ENCODE measurements around the gene DOCK2. TPM values are rescaled to one million over a fixed set of nuclear protein-coding genes. Genes with fewer than 3 reads are reported as not detected.

DOCK2 gene
- total and polyA plus RNA-seq, 2 of the 8 experiments (the other 6 are each of a cell fraction or from before 2014, with no cell fraction given): 3.9 to 5.7 TPM

DNA sequence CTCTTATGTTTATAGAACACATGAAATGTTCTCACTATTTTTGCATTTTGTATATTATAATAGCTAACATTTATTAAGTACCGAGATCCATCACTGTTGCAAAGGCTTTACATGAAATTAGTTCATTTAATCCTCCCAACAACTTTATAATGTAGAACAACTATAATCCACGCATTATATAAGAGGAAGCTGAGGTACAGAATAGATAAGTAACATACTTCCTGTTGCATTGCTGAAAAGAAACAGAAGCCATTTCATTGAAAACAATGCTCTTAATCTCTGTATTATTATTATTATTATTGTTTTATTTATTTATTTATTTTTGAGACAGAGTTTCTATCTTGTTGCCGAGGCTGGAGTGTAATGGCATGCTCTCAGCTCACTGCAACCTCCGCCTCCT, 351.1 kb downstream of the DOCK2 start:
- POLR2A ChIA-PET (ENCODE audit: partially characterized antibody): interaction anchor here (0.7 kb wide), 1 partner anchor 16 kb away, joined by 3 read pairs; no protein-coding TSS in a partner anchor
- WGBS, 2 experiments (ENCODE audit: extremely low coverage in 1 of 2, insufficient coverage in 1 of 2, insufficient read length in 1 of 2, insufficient replicate concordance in 2 of 2, low coverage in 1 of 2, low lambda C conversion rate in 2 of 2, missing lambda C conversion rate in 1 of 2): 92% methylated on average over 4 of the region's 4 CpGs; no CpG with 5 or more reads in 1 of the 2 experiments
- H2BK15ac ChIP-seq (ENCODE audit: low read length): no peak overlapping the region
- H4K91ac ChIP-seq (replicated peaks; ENCODE audit: insufficient read length, low read length): no peak overlapping the region
- no peaks in the 10 kb centered on the region for H3K23me2 ChIP-seq (ENCODE audit: low read depth, low read length)
- no peak overlapping the region for H3K4ac ChIP-seq (replicated peaks; ENCODE audit: insufficient read length, low read depth, low read length)
- H3K36me3 ChIP-seq (ENCODE audit: control insufficient read depth in 2 of 4, insufficient read depth in 4 of 4, low read length in 3 of 4): no peaks in the 10 kb centered on the region
- no peak overlapping the region for H3K27ac ChIP-seq (ENCODE audit: low read depth, low read length)
- CTCF ChIA-PET (ENCODE audit: partially characterized antibody): interaction anchor here (1.5 to 3.1 kb wide), 3 partner anchors 8 to 287 kb away, joined by 3 to 15 read pairs (median 6); partner anchors contain the start of gene INSYN2B
- H3K23ac ChIP-seq (ENCODE audit: insufficient read length): no peak overlapping the region
- H3K56ac ChIP-seq (replicated peaks; ENCODE audit: insufficient read length, low read depth, low read length): no peak overlapping the region
- H2BK20ac ChIP-seq (ENCODE audit: low read length): no peak overlapping the region
- H4K20me1 ChIP-seq (replicated peaks in 1 of 2; ENCODE audit: control insufficient read depth in 1 of 2, insufficient read depth in 2 of 2, low read length in 2 of 2): no peaks in the 10 kb centered on the region
- H3K4me3 ChIP-seq (ENCODE audit: extremely low read depth in 1 of 4, insufficient read depth in 2 of 4, low read depth in 3 of 4, low read length in 4 of 4): no peak overlapping the region
- no peak overlapping the region for H2BK12ac ChIP-seq (ENCODE audit: low read depth, low read length)
- H3K18ac ChIP-seq (ENCODE audit: extremely low read depth, low read length): no peak overlapping the region
- H3K9me3 ChIP-seq (ENCODE audit: insufficient read depth in 2 of 2, low read depth in 1 of 2, low read length in 1 of 2): no peaks in the 10 kb centered on the region
- no peaks in the 10 kb centered on the region for H3K4me1 ChIP-seq (replicated peaks in 1 of 4; ENCODE audit: control insufficient read depth in 3 of 4, insufficient read depth in 4 of 4, low read length in 3 of 4)
- no peak overlapping the region for H2AK5ac ChIP-seq (ENCODE audit: low read depth, low read length)
- no peak overlapping the region for H4K5ac ChIP-seq (ENCODE audit: insufficient read length, low read depth, low read length)
- H3K79me1 ChIP-seq (ENCODE audit: low read depth, low read length): no peaks in the 10 kb centered on the region
- no peak overlapping the region for H3K14ac ChIP-seq (ENCODE audit: insufficient read length)
- no peak for DNase-seq (ENCODE audit: low read depth in 1 of 2, low spot score in 2 of 2)
- FAIRE-seq: no peak
- no peak overlapping the region for H2AFZ ChIP-seq (ENCODE audit: low read length)
- no peaks in the 10 kb centered on the region for H3K79me2 ChIP-seq (ENCODE audit: control insufficient read depth in 1 of 2, insufficient read depth in 2 of 2, low read length in 2 of 2)
- no peak overlapping the region for H4K8ac ChIP-seq (ENCODE audit: extremely low read depth, insufficient read depth, low read length)
- no peak overlapping the region for H2BK120ac ChIP-seq (replicated peaks; ENCODE audit: low read depth, low read length)
- H2BK5ac ChIP-seq (ENCODE audit: low read depth, low read length): no peak overlapping the region
- no peak overlapping the region for H3K9ac ChIP-seq (replicated peaks in 1 of 4; ENCODE audit: extremely low read depth in 1 of 4, low read depth in 3 of 4, low read length in 3 of 4)
- no peak overlapping the region for H3K4me2 ChIP-seq (ENCODE audit: insufficient read depth in 1 of 2, low read depth in 2 of 2, low read length in 2 of 2)
- H3K27me3 ChIP-seq (replicated peaks in 1 of 4; ENCODE audit: control insufficient read depth in 3 of 4, extremely low read depth in 1 of 4, insufficient read depth in 3 of 4, low read length in 3 of 4): no peaks in the 10 kb centered on the region
- no peak for TF ChIP-seq BRCA1 (IDR thresholded peaks at IDR 0.05; ENCODE audit: low read depth, low read length)
- TF ChIP-seq TBP (IDR thresholded peaks at IDR 0.05; ENCODE audit: low read depth, low read length): no peak
- no peak for TF ChIP-seq CHD1 (IDR thresholded peaks at IDR 0.05; ENCODE audit: low read depth, low read length)
- TF ChIP-seq RXRA (IDR thresholded peaks at IDR 0.05; ENCODE audit: insufficient read depth, low read depth, low read length): no peak
- TF ChIP-seq EGR1 (IDR thresholded peaks at IDR 0.05; ENCODE audit: borderline replicate concordance, low read depth, low read length): no peak
- TF ChIP-seq BCL11A (IDR thresholded peaks at IDR 0.05; ENCODE audit: low read depth in 2 of 2, low read length in 2 of 2): no peak
- TF ChIP-seq, protein P1, sequence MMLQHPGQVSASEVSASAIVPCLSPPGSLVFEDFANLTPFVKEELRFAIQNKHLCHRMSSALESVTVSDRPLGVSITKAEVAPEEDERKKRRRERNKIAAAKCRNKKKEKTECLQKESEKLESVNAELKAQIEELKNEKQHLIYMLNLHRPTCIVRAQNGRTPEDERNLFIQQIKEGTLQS (IDR thresholded peaks at IDR 0.05; ENCODE audit: insufficient read depth, low read depth, low read length): no peak
- TF ChIP-seq SP1 (IDR thresholded peaks at IDR 0.05; ENCODE audit: low read depth, low read length): no peak
- TF ChIP-seq MAX (IDR thresholded peaks at IDR 0.05): no peak
- no peak for TF ChIP-seq TAF7 (optimal IDR thresholded peaks at IDR 0.05; ENCODE audit: borderline replicate concordance, low read depth, low read length)
- no peak for TF ChIP-seq EZH2 (IDR thresholded peaks at IDR 0.05; ENCODE audit: low read depth, low read length, severe bottlenecking)
- TF ChIP-seq CTBP2 (IDR thresholded peaks at IDR 0.05; ENCODE audit: borderline replicate concordance, insufficient read depth, insufficient read length, low read length): no peak
